Measurements from ENCODE around the gene GRB2. TPM values are rescaled to one million over a fixed set of nuclear protein-coding genes. Genes with fewer than 3 reads are reported as not detected.
A peak's percentile ranks its signal among the peaks of the same experiment; 100 is the strongest.

Gene GRB2
- total and polyA plus RNA-seq, 2 donors (not counting 1 experiment from before 2014, with no cell fraction given) = 114 to 219 TPM

DNA sequence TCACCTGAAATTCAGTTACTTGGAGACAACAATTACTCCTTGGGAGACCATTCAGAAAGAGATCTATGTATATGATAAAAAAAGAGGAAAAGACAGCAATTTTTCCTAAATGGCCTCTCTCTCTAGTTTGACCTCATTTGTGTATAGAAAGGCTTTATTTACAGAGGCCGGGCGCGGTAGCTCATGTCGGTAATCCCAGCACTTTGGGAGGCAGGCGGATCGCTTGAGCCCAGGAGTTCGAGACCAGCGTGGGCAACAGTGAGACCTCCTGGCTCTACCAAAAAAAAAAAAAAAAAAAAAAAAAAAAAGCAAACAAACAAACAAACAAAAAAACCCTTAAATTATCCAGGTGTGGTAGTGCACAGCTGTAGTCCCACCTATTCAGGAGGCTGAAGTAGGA is 20.7 kb downstream of the GRB2 start:
- H3K9ac ChIP-seq (ENCODE audit: low read length) = no peak overlapping the region
- H3K4me3 ChIP-seq (ENCODE audit: control extremely low read depth in 1 of 5, extremely low read depth in 1 of 5, insufficient read depth in 1 of 5, low read depth in 2 of 5, low read length in 4 of 5) = no peak overlapping the region
- Mint-ChIP-seq H3K27ac (peak overlapping the region; percentile 37), H3K4me1 (peaks cover 62% of the 10 kb centered on the region), H3K27me3 (no peaks in the 10 kb centered on the region), H3K4me3 (no peak overlapping the region), H3K9me3 (ENCODE audit: insufficient read depth) (no peaks in the 10 kb centered on the region)
- 90% methylated on average over 2 of the region's 8 CpGs for WGBS (ENCODE audit: insufficient coverage)
- peaks cover 95% of the 10 kb centered on the region for H4K20me1 ChIP-seq (ENCODE audit: control insufficient read depth, insufficient read depth, low read length, poor library complexity, severe bottlenecking)
- H2AFZ ChIP-seq (ENCODE audit: insufficient read depth, low read depth, low read length, poor library complexity, severe bottlenecking) = no peak overlapping the region
- ChIA-PET POLR2A (interaction anchor here (0.8 kb wide), 1 partner anchor 39 kb away, joined by 11 read pairs; no protein-coding TSS in a partner anchor), CTCF (interaction anchor here (0.8 kb wide), 1 partner anchor 19 kb away, joined by 3 read pairs; no protein-coding TSS in a partner anchor)
- H3K27ac ChIP-seq (ENCODE audit: low read length in 2 of 2) = peak overlapping the region in 1 of 2 donors; percentile 58
- TF ChIP-seq, protein P1, sequence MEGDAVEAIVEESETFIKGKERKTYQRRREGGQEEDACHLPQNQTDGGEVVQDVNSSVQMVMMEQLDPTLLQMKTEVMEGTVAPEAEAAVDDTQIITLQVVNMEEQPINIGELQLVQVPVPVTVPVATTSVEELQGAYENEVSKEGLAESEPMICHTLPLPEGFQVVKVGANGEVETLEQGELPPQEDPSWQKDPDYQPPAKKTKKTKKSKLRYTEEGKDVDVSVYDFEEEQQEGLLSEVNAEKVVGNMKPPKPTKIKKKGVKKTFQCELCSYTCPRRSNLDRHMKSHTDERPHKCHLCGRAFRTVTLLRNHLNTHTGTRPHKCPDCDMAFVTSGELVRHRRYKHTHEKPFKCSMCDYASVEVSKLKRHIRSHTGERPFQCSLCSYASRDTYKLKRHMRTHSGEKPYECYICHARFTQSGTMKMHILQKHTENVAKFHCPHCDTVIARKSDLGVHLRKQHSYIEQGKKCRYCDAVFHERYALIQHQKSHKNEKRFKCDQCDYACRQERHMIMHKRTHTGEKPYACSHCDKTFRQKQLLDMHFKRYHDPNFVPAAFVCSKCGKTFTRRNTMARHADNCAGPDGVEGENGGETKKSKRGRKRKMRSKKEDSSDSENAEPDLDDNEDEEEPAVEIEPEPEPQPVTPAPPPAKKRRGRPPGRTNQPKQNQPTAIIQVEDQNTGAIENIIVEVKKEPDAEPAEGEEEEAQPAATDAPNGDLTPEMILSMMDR (IDR thresholded peaks at IDR 0.05) = no peak
- TF ChIP-seq EZH2 (IDR thresholded peaks at IDR 0.05; ENCODE audit: borderline replicate concordance, insufficient read depth, low read depth, low read length, poor library complexity, severe bottlenecking) = no peak
- peaks cover 4 to 33% of the 10 kb centered on the region in 2 experiments for H3K36me3 ChIP-seq (replicated peaks in 1 of 2; ENCODE audit: control extremely low read depth in 1 of 2, control insufficient read depth in 1 of 2, extremely low read depth in 1 of 2, insufficient read depth in 2 of 2, low read length in 1 of 2)
- no peak for DNase-seq
- ATAC-seq (ENCODE audit: low read depth) = no peak
- intact Hi-C loops (cut with micrococcal nuclease) = no loop called here
- no peaks in the 10 kb centered on the region for H3K9me3 ChIP-seq (ENCODE audit: control extremely low read depth in 1 of 3, control insufficient read depth in 2 of 3, insufficient read depth in 1 of 3, low read length in 2 of 3)
- no peaks in the 10 kb centered on the region for H3K27me3 ChIP-seq (replicated peaks in 1 of 4; ENCODE audit: control extremely low read depth in 1 of 4, control insufficient read depth in 3 of 4, insufficient read depth in 4 of 4, low read length in 3 of 4)
- peaks cover 99% of the 10 kb centered on the region for H3K79me2 ChIP-seq (ENCODE audit: control insufficient read depth, insufficient read depth, low read length)
- peaks cover 37 to 50% of the 10 kb centered on the region in 2 donors for H3K4me1 ChIP-seq (ENCODE audit: control insufficient read depth in 2 of 2, insufficient read depth in 2 of 2, low read length in 2 of 2)
- H3K4me2 ChIP-seq (replicated peaks; ENCODE audit: low read depth, low read length, poor library complexity, severe bottlenecking) = no peak overlapping the region

DNA sequence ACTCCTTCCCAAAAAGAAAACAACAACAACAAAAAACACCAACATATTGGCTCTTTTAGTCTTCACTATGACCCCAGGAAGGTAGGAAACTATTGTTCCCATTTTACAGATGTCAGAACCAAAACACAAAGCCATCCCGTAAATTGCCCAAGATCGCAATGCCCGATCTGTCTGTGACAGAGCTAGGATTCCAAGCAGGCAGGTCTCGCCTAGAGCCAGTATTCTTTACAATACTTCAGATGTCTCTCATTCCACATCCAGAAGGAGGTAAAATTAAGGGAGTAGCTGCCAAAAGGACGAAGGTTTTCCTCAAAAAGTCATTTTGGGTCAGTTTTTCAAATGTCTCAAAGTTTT is 21.7 kb downstream of the GRB2 start:
- peaks cover 39 to 50% of the 10 kb centered on the region in 2 donors for H3K4me1 ChIP-seq (ENCODE audit: control insufficient read depth in 2 of 2, insufficient read depth in 2 of 2, low read length in 2 of 2)
- ChIA-PET CTCF (interaction anchor here (0.6 to 0.8 kb wide), 2 partner anchors 20 to 155 kb away, joined by 3 read pairs; no protein-coding TSS in a partner anchor), POLR2A (no interaction called here)
- no peak for ATAC-seq (ENCODE audit: low read depth)
- H3K4me1 Mint-ChIP-seq = peaks cover 63% of the 10 kb centered on the region
- H3K36me3 ChIP-seq (replicated peaks in 1 of 2; ENCODE audit: control extremely low read depth in 1 of 2, control insufficient read depth in 1 of 2, extremely low read depth in 1 of 2, insufficient read depth in 2 of 2, low read length in 1 of 2) = peaks cover 4 to 27% of the 10 kb centered on the region in 2 experiments
- H3K27me3 Mint-ChIP-seq = no peaks in the 10 kb centered on the region
- peaks cover 91% of the 10 kb centered on the region for H4K20me1 ChIP-seq (ENCODE audit: control insufficient read depth, insufficient read depth, low read length, poor library complexity, severe bottlenecking)
- H3K9me3 Mint-ChIP-seq (ENCODE audit: insufficient read depth) = no peaks in the 10 kb centered on the region
- no peak overlapping the region for H3K4me3 ChIP-seq (ENCODE audit: control extremely low read depth in 1 of 5, extremely low read depth in 1 of 5, insufficient read depth in 1 of 5, low read depth in 2 of 5, low read length in 4 of 5)
- peaks cover 100% of the 10 kb centered on the region for H3K79me2 ChIP-seq (ENCODE audit: control insufficient read depth, insufficient read depth, low read length)
- H3K27me3 ChIP-seq (replicated peaks in 1 of 4; ENCODE audit: control extremely low read depth in 1 of 4, control insufficient read depth in 3 of 4, insufficient read depth in 4 of 4, low read length in 3 of 4) = no peaks in the 10 kb centered on the region
- no peak overlapping the region for H3K9ac ChIP-seq (ENCODE audit: low read length)
- intact Hi-C loops (cut with micrococcal nuclease) = no loop called here
- H3K27ac ChIP-seq (ENCODE audit: low read length in 2 of 2) = peak overlapping the region in 1 of 2 donors; percentile 52
- 100% methylated on average over 1 of the region's 5 CpGs for WGBS (ENCODE audit: insufficient coverage)
- H3K4me3 Mint-ChIP-seq = peak overlapping the region; percentile 40
- TF ChIP-seq EZH2 (IDR thresholded peaks at IDR 0.05; ENCODE audit: borderline replicate concordance, insufficient read depth, low read depth, low read length, poor library complexity, severe bottlenecking) = no peak
- TF ChIP-seq, protein P1 (IDR thresholded peaks at IDR 0.05) = no peak
- no peak for DNase-seq
- H3K27ac Mint-ChIP-seq = peak overlapping the region; percentile 51
- H3K9me3 ChIP-seq (ENCODE audit: control extremely low read depth in 1 of 3, control insufficient read depth in 2 of 3, insufficient read depth in 1 of 3, low read length in 2 of 3) = no peaks in the 10 kb centered on the region
- no peak overlapping the region for H2AFZ ChIP-seq (ENCODE audit: insufficient read depth, low read depth, low read length, poor library complexity, severe bottlenecking)
- no peak overlapping the region for H3K4me2 ChIP-seq (replicated peaks; ENCODE audit: low read depth, low read length, poor library complexity, severe bottlenecking)

All from B cell (primary cell).